ENCODE results near the gene RPS21. TPM values are rescaled to one million over a fixed set of nuclear protein-coding genes. Genes with fewer than 3 reads are reported as not detected.

Gene RPS21
- total RNA-seq, 1 experiment from 2014 or later = 2,013 TPM

- in situ Hi-C loops (cut with HindIII; ENCODE audit: low pct_unique_long_range_greater_than_20kb, low sequenced_read_pairs) = no loop called here
- no peak for DNase-seq (ENCODE audit: low read depth)
Observed at GRCh38 chr20:62390317-62391164, 3.6 kb downstream of the RPS21 start.

- in situ Hi-C loops (cut with HindIII; ENCODE audit: low pct_unique_long_range_greater_than_20kb, low sequenced_read_pairs) = no loop called here
- DNase-seq (ENCODE audit: low read depth) = no peak
Observed at GRCh38 chr20:62391165-62392076, 4.5 kb downstream of the RPS21 start.

- in situ Hi-C loops (cut with HindIII; ENCODE audit: low pct_unique_long_range_greater_than_20kb, low sequenced_read_pairs) = no loop called here
- no peak for DNase-seq (ENCODE audit: low read depth)
Observed at GRCh38 chr20:62392077-62392418, 5.1 kb downstream of the RPS21 start.

- in situ Hi-C loops (cut with HindIII; ENCODE audit: low pct_unique_long_range_greater_than_20kb, low sequenced_read_pairs) = no loop called here
Observed at GRCh38 chr20:62392621-62393334, 5.9 kb downstream of the RPS21 start.

GRCh38 chr20:62393335-62393665 is 6.4 kb downstream of the RPS21 start:
- in situ Hi-C loops (cut with HindIII; ENCODE audit: low pct_unique_long_range_greater_than_20kb, low sequenced_read_pairs) = no loop called here
- no peak for DNase-seq (ENCODE audit: low read depth)

More at GRCh38 chr20:62392621-62393334, 5.9 kb downstream of the RPS21 start:
- DNase-seq (ENCODE audit: low read depth) = no peak

GRCh38 chr20:62393830-62394229 is 6.9 kb downstream of the RPS21 start:
- in situ Hi-C loops (cut with HindIII; ENCODE audit: low pct_unique_long_range_greater_than_20kb, low sequenced_read_pairs) = no loop called here
- no peak for DNase-seq (ENCODE audit: low read depth)

- no peak for DNase-seq (ENCODE audit: low read depth)
- in situ Hi-C loops (cut with HindIII; ENCODE audit: low pct_unique_long_range_greater_than_20kb, low sequenced_read_pairs) = no loop called here
Observed at GRCh38 chr20:62394248-62395245, 7.6 kb downstream of the RPS21 start.

- in situ Hi-C loops (cut with HindIII; ENCODE audit: low pct_unique_long_range_greater_than_20kb, low sequenced_read_pairs) = no loop called here
- no peak for DNase-seq (ENCODE audit: low read depth)
Observed at GRCh38 chr20:62395311-62396242, 8.7 kb downstream of the RPS21 start.

GRCh38 chr20:62396367-62397239 is 9.7 kb downstream of the RPS21 start:
- DNase-seq (ENCODE audit: low read depth) = no peak
- in situ Hi-C loops (cut with HindIII; ENCODE audit: low pct_unique_long_range_greater_than_20kb, low sequenced_read_pairs) = no loop called here

GRCh38 chr20:62398120-62398821 is 11.4 kb downstream of the RPS21 start:
- in situ Hi-C loops (cut with HindIII; ENCODE audit: low pct_unique_long_range_greater_than_20kb, low sequenced_read_pairs) = no loop called here
- DNase-seq (ENCODE audit: low read depth) = no peak

GRCh38 chr20:62400021-62400420 is 13.1 kb downstream of the RPS21 start:
- no peak for DNase-seq (ENCODE audit: low read depth)
- in situ Hi-C loops (cut with HindIII; ENCODE audit: low pct_unique_long_range_greater_than_20kb, low sequenced_read_pairs) = no loop called here

GRCh38 chr20:62400541-62400940 is 13.6 kb downstream of the RPS21 start:
- in situ Hi-C loops (cut with HindIII; ENCODE audit: low pct_unique_long_range_greater_than_20kb, low sequenced_read_pairs) = no loop called here

GRCh38 chr20:62401331-62401779 is 14.5 kb downstream of the RPS21 start:
- in situ Hi-C loops (cut with HindIII; ENCODE audit: low pct_unique_long_range_greater_than_20kb, low sequenced_read_pairs) = no loop called here

More at GRCh38 chr20:62400541-62400940, 13.6 kb downstream of the RPS21 start:
- DNase-seq (ENCODE audit: low read depth) = no peak

GRCh38 chr20:62402456-62403150 is 15.7 kb downstream of the RPS21 start:
- in situ Hi-C loops (cut with HindIII; ENCODE audit: low pct_unique_long_range_greater_than_20kb, low sequenced_read_pairs) = no loop called here
- no peak for DNase-seq (ENCODE audit: low read depth)

More at GRCh38 chr20:62401331-62401779, 14.5 kb downstream of the RPS21 start:
- no peak for DNase-seq (ENCODE audit: low read depth)

GRCh38 chr20:62403331-62403730 is 16.4 kb downstream of the RPS21 start:
- in situ Hi-C loops (cut with HindIII; ENCODE audit: low pct_unique_long_range_greater_than_20kb, low sequenced_read_pairs) = no loop called here
- DNase-seq (ENCODE audit: low read depth) = no peak
